Smooth muscle cell of trachea (primary cell): ENCODE measurements around the gene DGUOK. TPM values are rescaled to one million over a fixed set of nuclear protein-coding genes. Genes with fewer than 3 reads are reported as not detected.

ENCODE experiments used
- total RNA-seq: library from RNA; depleted of rRNA; stranded (reverse); fragments of >200 nt; gene quantifications from 2 replicates; pipeline ENCODE4 v1.2.1, GENCODE V29; 2014

DGUOK gene
- 56.6 and 66.2 TPM in 2 replicates for total RNA-seq

GRCh38 chr2:73926493-73927327, at the start of gene DGUOK:
DGUOK (plus strand) TSS chr2:73926880; CDS start chr2:73926911, 31 bp downstream.

GRCh38 chr2:73892631-73893329, 33.9 kb upstream of the DGUOK start, which contains the start of gene ACTG2:
ACTG2 (plus strand) TSS chr2:73893008; CDS start chr2:73901312, 8,304 bp downstream.

GRCh38 chr2:73984203-73984921, 57.7 kb downstream of the DGUOK start, which contains the start of gene TET3:
TET3 (plus strand) TSS chr2:73984910; CDS start chr2:73986404, 1,494 bp downstream.

Other genes starting within 250 kb of the DGUOK start
- gene TPRKB, start 189.5 kb upstream of the DGUOK start, total RNA-seq, result 8.1 and 41.6 TPM in 2 replicates
- 34.7 and 39.0 TPM in 2 replicates for gene DUSP11, start 146.8 kb upstream of the DGUOK start, total RNA-seq
- not detected in 2 replicates for gene C2orf78, start 142.7 kb upstream of the DGUOK start, total RNA-seq
- gene STAMBP, start 97.9 kb upstream of the DGUOK start, total RNA-seq, result 24.1 and 28.1 TPM in 2 replicates
- 2.2 and 4.1 TPM in 2 replicates for gene ACTG2, start 33.9 kb upstream of the DGUOK start, total RNA-seq
- gene TET3, start 58.0 kb downstream of the DGUOK start, total RNA-seq, result 3.1 and 4.1 TPM in 2 replicates
- 23.3 and 46.0 TPM in 2 replicates for gene BOLA3, start 221.0 kb downstream of the DGUOK start, total RNA-seq